ENCODE data around the gene TACC2. TPM values are rescaled to one million over a fixed set of nuclear protein-coding genes. Genes with fewer than 3 reads are reported as not detected.

TACC2 gene
- total and polyA plus RNA-seq, 8 donors = 29.0 to 102 (median 52.9) TPM

GRCh38 chr10:122181041-122181732 lies 192.2 kb downstream of the TACC2 start:
- Histone ChIP-seq H3K36me3 (peaks cover 0 to 5% (median 0%) of the 10 kb centered on the region in 4 donors), H3K27ac (peak overlapping the region in 1 of 5 donors; percentile 37), H3K4me3 (no peak overlapping the region), H3K27me3 (no peaks in the 10 kb centered on the region), H3K9me3 (no peaks in the 10 kb centered on the region), H3K4me1 (peaks cover 9 to 36% (median 27%) of the 10 kb centered on the region in 4 donors)
- intact Hi-C loops (cut with DNase I; ENCODE audit: low total_unique reads) = no loop called here
- TF ChIP-seq POLR2AphosphoS5 (IDR thresholded peaks at IDR 0.05) = no peak
- no peak for TF ChIP-seq EP300 (IDR thresholded peaks at IDR 0.05)
- no peak for TF ChIP-seq POLR2A (IDR thresholded peaks at IDR 0.05)
- TF ChIP-seq CTCF (IDR thresholded peaks at IDR 0.05) = no peak
- WGBS, 5 donors = 65 to 79% (median 75%) methylated on average over 5 of the region's 5 CpGs
- no peak for DNase-seq

GRCh38 chr10:122181876-122182275 lies 192.9 kb downstream of the TACC2 start:
- Histone ChIP-seq H3K27ac (peak overlapping the region in 2 of 5 donors; percentile 1 to 20), H3K36me3 (peaks cover 0 to 7% (median 0%) of the 10 kb centered on the region in 4 donors), H3K4me1 (peaks cover 9 to 43% (median 27%) of the 10 kb centered on the region in 4 donors), H3K27me3 (no peaks in the 10 kb centered on the region), H3K9me3 (no peaks in the 10 kb centered on the region), H3K4me3 (no peak overlapping the region)
- intact Hi-C loops (cut with DNase I; ENCODE audit: low total_unique reads) = no loop called here
- 38 to 57% (median 43%) methylated on average over 4 of the region's 4 CpGs for WGBS, 5 donors
- TF ChIP-seq POLR2AphosphoS5 (IDR thresholded peaks at IDR 0.05) (no peak), CTCF (IDR thresholded peaks at IDR 0.05) (no peak), POLR2A (IDR thresholded peaks at IDR 0.05) (no peak), EP300 (IDR thresholded peaks at IDR 0.05) (no peak)
- DNase-seq = no peak

GRCh38 chr10:122182308-122182707 lies 193.3 kb downstream of the TACC2 start:
- Histone ChIP-seq H3K9me3 (no peaks in the 10 kb centered on the region), H3K4me1 (peaks cover 9 to 47% (median 27%) of the 10 kb centered on the region in 4 donors), H3K36me3 (peaks cover 0 to 7% (median 0%) of the 10 kb centered on the region in 4 donors), H3K27ac (peak overlapping the region in 2 of 5 donors; percentile 1 to 20), H3K27me3 (no peaks in the 10 kb centered on the region), H3K4me3 (no peak overlapping the region)
- DNase-seq = no peak
- intact Hi-C loops (cut with DNase I; ENCODE audit: low total_unique reads) = no loop called here
- 66 to 72% (median 67%) methylated on average over 6 of the region's 6 CpGs for WGBS, 5 donors
- TF ChIP-seq CTCF (IDR thresholded peaks at IDR 0.05) (no peak), POLR2AphosphoS5 (IDR thresholded peaks at IDR 0.05) (no peak), EP300 (IDR thresholded peaks at IDR 0.05) (no peak)

- H3K4me1 ChIP-seq = peaks cover 9 to 61% (median 27%) of the 10 kb centered on the region in 4 donors
- no peaks in the 10 kb centered on the region for H3K27me3 ChIP-seq
- WGBS, 5 donors = 78 to 91% (median 82%) methylated on average over 6 of the region's 6 CpGs
- H3K36me3 ChIP-seq = peaks cover 0 to 7% (median 0%) of the 10 kb centered on the region in 4 donors
- H3K9me3 ChIP-seq = no peaks in the 10 kb centered on the region
- no peak for TF ChIP-seq CTCF (IDR thresholded peaks at IDR 0.05)
- TF ChIP-seq POLR2AphosphoS5 (IDR thresholded peaks at IDR 0.05) = no peak
- no peak for DNase-seq
- H3K27ac ChIP-seq = no peak overlapping the region
- H3K4me3 ChIP-seq = no peak overlapping the region
- intact Hi-C loops (cut with DNase I; ENCODE audit: low total_unique reads) = no loop called here
These were observed 195.3 kb downstream of the TACC2 start for GRCh38 chr10:122184254-122184653.
